Measurements from ENCODE around the gene KLB.
"Not testable (repeated sequence)": the region's sequence is repeated elsewhere in the genome, so short reads cannot be mapped to it uniquely, and the experiment has no call there.

Gene KLB

DNA sequence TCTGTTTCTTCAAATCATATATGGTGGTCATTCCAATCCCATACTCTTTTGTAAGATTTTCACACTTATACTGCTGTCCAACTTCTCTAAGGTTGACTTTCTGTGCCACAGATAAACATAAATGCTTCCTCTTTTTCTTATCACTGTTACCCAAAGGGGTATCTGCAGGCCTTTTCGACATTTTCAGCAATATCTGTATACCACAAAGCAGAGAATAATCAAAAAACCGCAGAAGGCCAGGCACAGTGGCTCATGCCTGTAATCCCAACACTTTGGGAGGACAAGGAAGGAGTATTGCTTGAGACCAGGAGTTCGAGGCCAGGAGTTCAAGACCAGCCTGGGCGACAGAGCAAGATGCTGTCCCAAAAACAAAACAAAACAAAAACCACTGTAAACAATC is 37.4 kb upstream of the KLB start:
- Histone ChIP-seq H3K79me2 (ENCODE audit: control insufficient read depth, insufficient read depth, low read length, poor library complexity) (peaks cover 4% of the 10 kb centered on the region), H4K91ac (ENCODE audit: low read depth, low read length) (no peak overlapping the region), H2BK120ac (ENCODE audit: insufficient read depth, low read length, poor library complexity) (no peak overlapping the region), H3K4me2 (ENCODE audit: low read length) (no peak overlapping the region), H3K4me1 (ENCODE audit: control insufficient read depth in 1 of 2, insufficient read depth in 2 of 2, low read length in 2 of 2) (no peaks in the 10 kb centered on the region), H3K18ac (ENCODE audit: low read length) (no peak overlapping the region), H2BK12ac (ENCODE audit: low read length) (no peak overlapping the region), H4K12ac (ENCODE audit: low read depth, low read length) (no peak overlapping the region), H3K14ac (ENCODE audit: low read length) (no peak overlapping the region), H3K9ac (ENCODE audit: low read length) (no peak overlapping the region), H3K79me1 (ENCODE audit: low read length) (peaks cover 4% of the 10 kb centered on the region), H3K23ac (ENCODE audit: low read length) (no peak overlapping the region), H3K4me3 (ENCODE audit: low read depth, low read length) (no peak overlapping the region), H3K27ac (ENCODE audit: low read depth, low read length) (no peak overlapping the region), H3K27me3 (ENCODE audit: insufficient read depth, low read length) (no peaks in the 10 kb centered on the region), H2BK5ac (ENCODE audit: low read depth, low read length, poor library complexity) (no peak overlapping the region), H2AK5ac (ENCODE audit: low read length) (no peak overlapping the region), H2AFZ (ENCODE audit: insufficient read depth, low read length, poor library complexity) (no peak overlapping the region), H3K36me3 (ENCODE audit: control insufficient read depth in 1 of 2, insufficient read depth in 2 of 2, low read length in 2 of 2) (no peaks in the 10 kb centered on the region), H4K8ac (ENCODE audit: low read depth, low read length) (no peak overlapping the region), H3K4ac (ENCODE audit: low read depth, low read length) (no peak overlapping the region), H3K9me3 (ENCODE audit: insufficient read depth, low read depth, low read length) (peaks cover 3% of the 10 kb centered on the region)
- WGBS (ENCODE audit: extremely low coverage, insufficient coverage, insufficient read length): no CpG with 5 or more reads among the region's 4 CpGs
- no peak for DNase-seq

DNA sequence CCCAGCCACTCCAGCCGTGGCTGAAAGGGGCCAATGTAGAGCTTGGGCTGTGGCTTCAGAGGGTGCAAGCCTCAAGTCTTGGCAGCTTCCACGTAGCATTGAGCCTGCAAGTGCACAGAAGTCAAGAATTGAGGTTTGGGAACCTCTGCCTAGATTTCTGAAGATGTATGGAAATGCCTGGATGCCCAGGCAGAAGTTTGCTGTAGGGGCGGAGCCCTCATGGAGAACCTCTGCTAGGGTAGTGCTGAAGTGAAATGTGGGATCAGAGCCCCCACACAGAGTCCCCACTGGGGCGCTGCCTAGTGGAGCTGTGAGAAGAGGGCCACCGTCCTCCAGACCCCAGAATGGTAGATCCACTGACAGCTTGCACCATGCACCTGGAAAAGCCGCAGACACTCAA is 35.5 kb upstream of the KLB start:
- DNase-seq; H3K4ac ChIP-seq (ENCODE audit: low read depth, low read length); H3K9me3 ChIP-seq (ENCODE audit: insufficient read depth, low read depth, low read length); H4K8ac ChIP-seq (ENCODE audit: low read depth, low read length); H4K91ac ChIP-seq (ENCODE audit: low read depth, low read length); H3K18ac ChIP-seq (ENCODE audit: low read length); H3K79me1 ChIP-seq (ENCODE audit: low read length); H3K36me3 ChIP-seq (ENCODE audit: control insufficient read depth in 1 of 2, insufficient read depth in 2 of 2, low read length in 2 of 2); H3K4me2 ChIP-seq (ENCODE audit: low read length); H3K79me2 ChIP-seq (ENCODE audit: control insufficient read depth, insufficient read depth, low read length, poor library complexity); H2AFZ ChIP-seq (ENCODE audit: insufficient read depth, low read length, poor library complexity); H2AK5ac ChIP-seq (ENCODE audit: low read length); H2BK12ac ChIP-seq (ENCODE audit: low read length); H3K9ac ChIP-seq (ENCODE audit: low read length); H3K14ac ChIP-seq (ENCODE audit: low read length); H4K12ac ChIP-seq (ENCODE audit: low read depth, low read length); H3K27ac ChIP-seq (ENCODE audit: low read depth, low read length); H2BK5ac ChIP-seq (ENCODE audit: low read depth, low read length, poor library complexity); H3K4me1 ChIP-seq (ENCODE audit: control insufficient read depth in 1 of 2, insufficient read depth in 2 of 2, low read length in 2 of 2); H2BK120ac ChIP-seq (ENCODE audit: insufficient read depth, low read length, poor library complexity); H3K4me3 ChIP-seq (ENCODE audit: low read depth, low read length); H3K27me3 ChIP-seq (ENCODE audit: insufficient read depth, low read length); H3K23ac ChIP-seq (ENCODE audit: low read length): not testable (repeated sequence)
- no CpG with 5 or more reads among the region's 6 CpGs for WGBS (ENCODE audit: extremely low coverage, insufficient coverage, insufficient read length)

DNA sequence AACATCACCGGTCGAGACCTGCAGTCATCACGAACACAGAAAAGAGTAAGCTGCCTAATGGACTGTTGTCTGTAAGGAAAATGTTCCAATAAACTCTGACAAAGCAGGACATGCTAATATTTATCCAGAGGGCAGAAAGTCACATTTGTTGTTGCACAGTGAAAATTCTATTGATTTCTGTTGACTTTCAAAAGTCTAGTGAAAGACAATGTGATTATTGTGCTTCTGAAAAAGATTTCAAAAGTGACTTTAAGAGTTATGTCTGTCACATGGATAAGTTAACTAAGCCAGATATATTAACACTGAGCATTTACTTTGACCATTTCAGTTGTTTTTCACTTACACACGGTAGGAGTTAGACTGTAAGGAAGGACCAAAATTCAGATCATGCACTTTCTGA is 31.3 kb upstream of the KLB start:
- Histone ChIP-seq H2BK120ac (ENCODE audit: insufficient read depth, low read length, poor library complexity) (no peak overlapping the region), H3K9ac (ENCODE audit: low read length) (no peak overlapping the region), H3K79me2 (ENCODE audit: control insufficient read depth, insufficient read depth, low read length, poor library complexity) (no peaks in the 10 kb centered on the region), H2BK5ac (ENCODE audit: low read depth, low read length, poor library complexity) (no peak overlapping the region), H3K4me1 (ENCODE audit: control insufficient read depth in 1 of 2, insufficient read depth in 2 of 2, low read length in 2 of 2) (no peaks in the 10 kb centered on the region), H3K27me3 (ENCODE audit: insufficient read depth, low read length) (no peaks in the 10 kb centered on the region), H2AFZ (ENCODE audit: insufficient read depth, low read length, poor library complexity) (no peak overlapping the region), H3K4me2 (ENCODE audit: low read length) (no peak overlapping the region), H3K4me3 (ENCODE audit: low read depth, low read length) (no peak overlapping the region), H3K14ac (ENCODE audit: low read length) (no peak overlapping the region), H2AK5ac (ENCODE audit: low read length) (no peak overlapping the region), H4K91ac (ENCODE audit: low read depth, low read length) (no peak overlapping the region), H4K8ac (ENCODE audit: low read depth, low read length) (no peak overlapping the region), H3K9me3 (ENCODE audit: insufficient read depth, low read depth, low read length) (peaks cover 3% of the 10 kb centered on the region), H3K79me1 (ENCODE audit: low read length) (no peaks in the 10 kb centered on the region), H3K27ac (ENCODE audit: low read depth, low read length) (no peak overlapping the region), H3K4ac (ENCODE audit: low read depth, low read length) (no peak overlapping the region), H2BK12ac (ENCODE audit: low read length) (no peak overlapping the region), H3K36me3 (ENCODE audit: control insufficient read depth in 1 of 2, insufficient read depth in 2 of 2, low read length in 2 of 2) (no peaks in the 10 kb centered on the region), H4K12ac (ENCODE audit: low read depth, low read length) (no peak overlapping the region), H3K23ac (ENCODE audit: low read length) (no peak overlapping the region), H3K18ac (ENCODE audit: low read length) (no peak overlapping the region)
- DNase-seq: no peak
- WGBS (ENCODE audit: extremely low coverage, insufficient coverage, insufficient read length): no CpG with 5 or more reads among the region's 4 CpGs

DNA sequence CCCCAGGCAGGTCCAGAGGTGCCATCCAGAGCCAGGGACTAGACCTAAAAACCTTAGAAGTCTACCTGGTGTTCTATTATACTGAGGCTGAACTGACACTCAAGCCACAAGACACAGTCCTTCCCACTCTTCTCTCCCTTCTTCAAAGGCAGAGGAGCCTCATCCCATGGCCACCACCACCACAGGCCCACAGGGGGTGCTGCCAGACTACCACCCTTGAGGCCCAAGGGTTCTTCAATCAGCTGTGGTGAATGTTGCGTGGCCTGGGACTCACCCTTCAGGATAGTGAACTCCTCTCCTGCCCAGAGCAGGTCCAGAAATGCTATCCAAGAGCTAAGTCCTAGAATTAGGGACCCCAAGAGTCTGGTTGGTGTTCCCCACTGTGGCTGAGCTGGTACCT is 23.0 kb upstream of the KLB start:
- Histone ChIP-seq H3K23ac (ENCODE audit: low read length) (no peak overlapping the region), H2BK5ac (ENCODE audit: low read depth, low read length, poor library complexity) (no peak overlapping the region), H3K4me3 (ENCODE audit: low read depth, low read length) (no peak overlapping the region), H3K14ac (ENCODE audit: low read length) (no peak overlapping the region), H3K9me3 (ENCODE audit: insufficient read depth, low read depth, low read length) (no peaks in the 10 kb centered on the region), H2BK120ac (ENCODE audit: insufficient read depth, low read length, poor library complexity) (no peak overlapping the region), H4K12ac (ENCODE audit: low read depth, low read length) (no peak overlapping the region), H3K18ac (ENCODE audit: low read length) (no peak overlapping the region), H2BK12ac (ENCODE audit: low read length) (no peak overlapping the region), H4K8ac (ENCODE audit: low read depth, low read length) (no peak overlapping the region), H3K4me2 (ENCODE audit: low read length) (no peak overlapping the region), H3K9ac (ENCODE audit: low read length) (no peak overlapping the region), H4K91ac (ENCODE audit: low read depth, low read length) (no peak overlapping the region), H3K79me1 (ENCODE audit: low read length) (no peaks in the 10 kb centered on the region), H2AFZ (ENCODE audit: insufficient read depth, low read length, poor library complexity) (no peak overlapping the region), H3K4me1 (ENCODE audit: control insufficient read depth in 1 of 2, insufficient read depth in 2 of 2, low read length in 2 of 2) (no peaks in the 10 kb centered on the region), H3K36me3 (ENCODE audit: control insufficient read depth in 1 of 2, insufficient read depth in 2 of 2, low read length in 2 of 2) (no peaks in the 10 kb centered on the region), H3K27me3 (ENCODE audit: insufficient read depth, low read length) (no peaks in the 10 kb centered on the region), H2AK5ac (ENCODE audit: low read length) (no peak overlapping the region), H3K4ac (ENCODE audit: low read depth, low read length) (no peak overlapping the region), H3K79me2 (ENCODE audit: control insufficient read depth, insufficient read depth, low read length, poor library complexity) (no peaks in the 10 kb centered on the region), H3K27ac (ENCODE audit: low read depth, low read length) (no peak overlapping the region)
- no CpG with 5 or more reads among the region's 1 CpG for WGBS (ENCODE audit: extremely low coverage, insufficient coverage, insufficient read length)
- DNase-seq: no peak
